ENCODE measurements around the gene IKZF2. TPM values are rescaled to one million over a fixed set of nuclear protein-coding genes. Genes with fewer than 3 reads are reported as not detected.
"Not testable (repeated sequence)": the region's sequence is repeated elsewhere in the genome, so short reads cannot be mapped to it uniquely, and the experiment has no call there.

IKZF2 gene
- total RNA-seq, 1 experiment from 2014 or later, result 0.14 TPM

DNA sequence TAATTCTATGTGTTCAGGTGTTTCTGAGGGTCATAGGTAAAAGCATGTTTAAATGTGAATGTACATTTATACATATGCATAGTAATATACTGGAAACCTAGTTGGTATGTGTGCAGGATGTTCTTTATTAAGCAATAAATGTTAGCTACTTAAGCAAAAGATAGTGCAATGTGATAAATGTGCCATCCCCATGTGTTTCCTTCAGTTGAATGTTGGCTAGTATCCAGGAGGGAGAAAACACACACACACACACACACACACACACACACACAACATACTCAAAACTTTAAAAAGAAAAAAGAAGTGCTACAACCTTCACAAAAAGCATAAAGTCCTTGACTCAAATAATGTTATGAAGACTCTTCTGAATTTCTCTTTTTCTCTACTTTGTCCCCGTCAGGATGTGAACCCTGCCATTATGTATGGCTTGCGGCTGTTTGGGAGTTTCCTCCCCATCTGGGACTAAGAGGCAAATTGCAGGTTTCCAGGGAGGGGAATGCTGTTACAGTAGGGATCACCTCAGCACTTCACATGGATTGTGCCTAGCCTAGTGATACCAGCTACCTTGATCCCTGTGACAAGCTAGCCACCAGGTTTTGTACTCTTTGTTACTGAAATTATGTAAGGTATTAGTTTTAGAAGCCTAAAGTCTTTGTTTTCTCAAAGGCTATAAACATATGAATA lies 82.6 kb downstream of the IKZF2 start:
- no peak for DNase-seq (ENCODE audit: low read depth)
- in situ Hi-C loops (cut with HindIII; ENCODE audit: low pct_unique_long_range_greater_than_20kb, low sequenced_read_pairs), result no loop called here

DNA sequence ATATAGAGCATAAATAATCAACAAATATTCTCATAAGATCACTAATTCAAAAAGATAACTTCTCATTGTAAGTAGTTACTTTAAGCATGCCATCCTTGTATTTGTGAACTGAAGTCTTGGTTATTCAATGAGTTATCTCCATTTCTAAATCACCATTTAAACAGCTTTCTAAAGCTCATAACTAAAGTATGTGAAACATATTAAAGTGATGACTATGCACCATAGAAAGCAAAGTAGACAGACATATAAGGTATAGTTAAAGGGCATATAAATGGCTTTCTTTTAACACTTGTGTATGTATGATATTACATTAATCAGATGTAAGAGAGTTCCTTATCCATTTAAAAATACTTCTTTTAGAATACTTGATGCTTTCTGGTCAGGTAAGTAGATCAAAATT lies 83.5 kb downstream of the IKZF2 start:
- no peak for DNase-seq (ENCODE audit: low read depth)
- in situ Hi-C loops (cut with HindIII; ENCODE audit: low pct_unique_long_range_greater_than_20kb, low sequenced_read_pairs), result no loop called here

DNA sequence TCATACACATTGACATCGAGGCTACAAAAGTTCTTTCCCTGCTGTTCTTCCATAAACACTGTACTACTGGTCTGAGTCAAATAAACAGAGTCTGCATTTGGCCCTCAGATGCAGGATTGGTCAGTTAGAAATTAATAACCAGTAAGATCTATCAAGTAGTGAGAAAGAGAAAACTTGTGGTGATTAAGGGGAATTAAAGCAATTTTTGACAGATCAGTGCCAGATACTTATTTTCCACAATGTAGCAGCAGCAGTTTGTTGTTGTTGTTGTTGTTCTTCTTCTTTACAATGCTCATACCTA lies 85.0 kb downstream of the IKZF2 start:
- no peak for DNase-seq (ENCODE audit: low read depth)
- in situ Hi-C loops (cut with HindIII; ENCODE audit: low pct_unique_long_range_greater_than_20kb, low sequenced_read_pairs), result no loop called here

DNA sequence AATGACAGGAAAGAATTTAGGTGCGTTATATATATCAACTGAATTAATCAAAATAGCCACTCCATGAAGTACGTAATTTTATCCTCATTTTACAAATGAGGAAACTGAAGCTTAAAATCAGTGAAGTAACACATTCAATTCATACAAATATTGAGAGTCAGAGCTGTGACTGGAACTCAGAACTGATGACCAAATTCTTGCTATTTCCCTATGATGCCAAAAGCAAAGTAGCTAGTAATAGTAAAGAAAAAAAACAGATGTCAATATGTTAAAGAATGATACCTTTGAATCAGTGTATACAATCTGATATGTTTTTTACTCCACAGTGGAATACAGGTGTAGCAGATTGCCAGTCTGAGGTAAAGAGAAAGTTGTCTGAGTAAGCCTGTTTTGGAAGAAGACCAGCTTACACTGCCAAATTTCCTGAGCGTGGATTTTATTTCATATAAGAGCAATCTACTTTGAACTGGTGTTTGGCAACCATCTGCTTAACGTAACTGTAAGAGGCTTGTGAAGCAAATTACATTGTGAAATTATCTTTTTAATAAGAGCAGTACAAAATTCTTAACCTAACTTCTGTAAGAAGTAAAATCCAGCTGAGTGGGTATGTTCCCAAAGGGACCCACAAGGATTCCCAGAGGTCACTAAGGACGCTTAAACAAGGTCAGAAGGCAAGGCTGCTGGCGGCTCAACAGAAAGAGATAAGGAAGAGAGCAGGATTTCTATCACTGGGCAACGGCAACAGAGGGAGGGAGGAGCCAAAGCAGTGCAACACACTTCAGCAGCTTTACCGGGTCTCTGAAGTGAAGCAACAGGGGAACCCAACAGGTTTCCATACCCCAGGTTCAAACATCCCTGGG lies 85.6 kb downstream of the IKZF2 start:
- DNase-seq (ENCODE audit: low read depth), result no peak
- in situ Hi-C loops (cut with HindIII; ENCODE audit: low pct_unique_long_range_greater_than_20kb, low sequenced_read_pairs), result no loop called here

DNA sequence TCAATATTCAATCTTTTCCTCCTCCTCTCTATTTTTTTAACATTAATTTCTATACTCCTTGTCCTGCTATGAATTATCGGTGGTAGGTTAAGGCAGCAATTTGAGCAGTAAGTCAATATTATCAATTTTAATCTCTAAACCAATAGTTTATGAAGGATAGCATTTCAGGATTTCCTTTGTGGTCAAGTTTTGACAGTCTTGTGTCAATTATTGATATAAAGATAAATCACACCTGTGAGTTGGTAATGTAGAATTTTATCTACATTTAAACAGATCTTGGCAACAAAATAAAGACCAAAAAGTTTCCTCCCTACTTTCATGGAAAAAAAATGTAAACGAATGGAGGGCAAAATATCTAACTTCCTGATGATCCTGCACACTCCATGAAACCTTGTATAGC lies 87.3 kb downstream of the IKZF2 start:
- no peak for DNase-seq (ENCODE audit: low read depth)
- in situ Hi-C loops (cut with HindIII; ENCODE audit: low pct_unique_long_range_greater_than_20kb, low sequenced_read_pairs), result no loop called here

DNA sequence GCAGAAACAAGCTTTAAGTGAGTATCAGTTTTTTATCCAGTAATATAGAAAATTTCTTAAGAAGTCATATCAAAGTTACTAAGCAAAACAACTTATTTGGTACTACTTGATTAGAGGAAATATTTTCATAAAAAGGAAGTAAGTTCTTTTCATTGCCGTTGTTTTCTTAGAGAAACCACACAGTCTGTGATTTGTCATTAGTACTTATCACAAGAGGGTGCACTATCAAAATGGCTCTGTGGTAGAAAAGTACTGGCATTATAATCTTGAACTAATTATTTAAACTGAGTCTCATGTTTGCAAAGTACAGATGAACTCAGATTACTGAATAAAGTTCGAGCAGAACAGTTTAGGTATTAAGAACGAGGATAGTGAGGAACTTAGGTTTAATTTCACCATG lies 93.4 kb downstream of the IKZF2 start:
- in situ Hi-C loops (cut with HindIII; ENCODE audit: low pct_unique_long_range_greater_than_20kb, low sequenced_read_pairs), result no loop called here
- no peak for DNase-seq (ENCODE audit: low read depth)

DNA sequence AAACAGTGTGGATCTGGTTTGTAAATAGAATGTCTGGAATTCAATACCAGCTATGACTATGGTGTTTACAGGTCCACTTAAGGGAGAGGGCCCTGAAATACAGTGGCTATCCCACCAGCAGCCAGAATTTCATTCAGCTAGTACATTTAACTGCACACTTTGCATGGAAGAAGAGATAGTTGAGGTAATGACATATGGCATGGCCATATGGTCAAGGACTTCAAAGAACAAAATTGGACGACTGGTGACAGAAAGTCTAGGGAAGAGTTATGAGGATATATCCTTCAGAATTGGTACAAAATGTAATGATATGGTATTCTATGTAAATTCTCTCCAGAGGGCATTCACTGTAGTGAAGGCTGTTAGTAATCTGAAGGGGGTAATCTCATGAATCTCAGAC lies 105.0 kb downstream of the IKZF2 start:
- in situ Hi-C loops (cut with HindIII; ENCODE audit: low pct_unique_long_range_greater_than_20kb, low sequenced_read_pairs), result no loop called here
- no peak for DNase-seq (ENCODE audit: low read depth)

DNA sequence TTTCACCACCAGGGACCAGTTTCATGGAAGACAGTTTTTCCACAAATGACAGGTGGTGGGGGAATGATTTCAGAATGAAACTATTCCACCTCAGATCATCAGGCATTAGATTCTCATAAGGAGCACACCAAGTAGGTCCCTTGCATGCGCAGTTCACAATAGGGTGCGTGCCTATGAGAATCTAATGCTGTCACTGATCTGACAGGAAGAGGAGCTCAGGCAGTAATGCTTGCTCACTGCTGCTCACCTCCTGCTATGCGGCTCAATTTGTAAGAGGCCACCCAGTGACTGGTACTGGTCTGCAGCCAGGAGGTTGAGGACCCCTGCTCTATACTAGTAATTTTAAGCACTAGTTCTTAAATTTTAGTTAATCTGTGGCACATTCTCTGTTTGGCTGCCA lies 107.8 kb downstream of the IKZF2 start:
- in situ Hi-C loops (cut with HindIII; ENCODE audit: low pct_unique_long_range_greater_than_20kb, low sequenced_read_pairs), result no loop called here

DNA sequence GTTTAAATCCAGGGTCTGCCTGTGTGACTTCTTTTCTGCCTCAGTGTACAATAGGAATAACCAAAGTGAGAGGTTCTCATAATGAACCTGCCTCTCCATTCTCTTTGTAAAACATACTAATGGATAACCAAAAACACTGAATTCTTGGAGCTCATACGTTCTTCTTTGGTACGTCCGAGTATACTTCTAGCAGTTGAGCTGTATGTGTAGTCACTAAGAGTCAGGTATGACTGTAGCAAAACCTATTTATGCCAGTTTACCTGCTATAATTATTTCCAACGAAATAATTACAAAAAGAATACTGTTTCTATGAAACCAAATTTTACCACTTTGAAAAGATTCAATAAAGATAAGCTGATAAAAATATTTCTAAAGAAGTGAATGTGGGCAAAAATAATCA lies 109.2 kb downstream of the IKZF2 start:
- no peak for DNase-seq (ENCODE audit: low read depth)
- in situ Hi-C loops (cut with HindIII; ENCODE audit: low pct_unique_long_range_greater_than_20kb, low sequenced_read_pairs), result no loop called here

More for the DNA sequence above, 107.8 kb downstream of the IKZF2 start:
- DNase-seq (ENCODE audit: low read depth), result no peak

DNA sequence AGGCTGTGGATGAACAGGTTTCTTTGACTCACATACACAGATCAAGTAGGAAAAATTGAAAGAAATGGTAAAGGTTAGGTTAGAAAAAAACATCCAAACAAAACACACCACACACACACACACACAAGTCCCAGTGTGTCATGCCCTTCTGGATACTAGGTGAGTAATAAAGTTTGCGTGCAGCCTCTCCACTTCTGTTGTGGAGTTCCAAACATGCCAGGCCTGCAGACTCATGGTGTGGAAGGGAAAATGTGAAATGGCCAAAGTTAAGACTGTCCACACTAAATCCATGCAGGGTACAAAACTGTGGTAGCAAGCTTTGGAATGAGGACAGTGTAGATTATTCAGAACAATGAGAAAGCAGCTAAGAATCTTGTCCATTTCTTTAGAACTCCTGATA lies 114.6 kb downstream of the IKZF2 start:
- DNase-seq (ENCODE audit: low read depth), result no peak
- in situ Hi-C loops (cut with HindIII; ENCODE audit: low pct_unique_long_range_greater_than_20kb, low sequenced_read_pairs), result no loop called here

DNA sequence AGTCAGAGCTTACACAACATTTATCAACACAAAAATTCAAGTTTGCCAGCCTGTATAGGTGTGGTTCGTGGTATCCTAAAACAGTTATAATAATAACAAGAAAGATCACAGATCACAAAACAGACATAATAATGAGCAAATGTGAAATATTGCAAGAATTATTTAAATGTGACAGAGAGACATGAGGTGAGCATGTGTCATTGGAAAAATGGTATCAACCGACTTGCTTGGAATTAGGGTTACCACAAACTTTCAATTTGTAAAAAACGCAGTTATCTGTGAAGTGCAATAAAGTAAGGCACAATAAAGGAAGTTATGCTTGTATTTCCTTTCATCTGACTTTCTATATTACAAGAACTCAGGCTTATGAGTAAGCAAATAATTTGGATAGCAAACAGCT lies 116.8 kb downstream of the IKZF2 start:
- in situ Hi-C loops (cut with HindIII; ENCODE audit: low pct_unique_long_range_greater_than_20kb, low sequenced_read_pairs), result no loop called here

DNA sequence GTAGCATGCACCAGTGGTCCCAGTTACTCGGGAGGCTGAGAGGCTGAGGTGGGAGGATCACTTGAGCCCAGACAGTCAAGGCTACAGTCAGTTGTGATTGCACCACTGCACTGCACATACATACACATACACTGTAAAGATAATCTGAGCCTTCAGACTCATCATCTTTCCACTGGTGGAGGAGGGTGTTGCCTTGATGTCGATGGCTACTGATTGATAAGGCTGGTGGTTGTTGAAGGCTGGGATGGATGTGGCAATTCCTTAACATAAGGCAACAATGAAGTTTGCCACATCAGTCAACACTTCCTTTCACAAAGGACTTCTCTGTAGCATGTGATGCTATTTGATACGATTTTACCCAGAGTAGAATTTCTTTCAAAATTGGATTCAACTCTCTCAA lies 118.8 kb downstream of the IKZF2 start:
- in situ Hi-C loops (cut with HindIII; ENCODE audit: low pct_unique_long_range_greater_than_20kb, low sequenced_read_pairs), result no loop called here
- DNase-seq (ENCODE audit: low read depth), result no peak

More for the DNA sequence above, 116.8 kb downstream of the IKZF2 start:
- DNase-seq (ENCODE audit: low read depth), result no peak

DNA sequence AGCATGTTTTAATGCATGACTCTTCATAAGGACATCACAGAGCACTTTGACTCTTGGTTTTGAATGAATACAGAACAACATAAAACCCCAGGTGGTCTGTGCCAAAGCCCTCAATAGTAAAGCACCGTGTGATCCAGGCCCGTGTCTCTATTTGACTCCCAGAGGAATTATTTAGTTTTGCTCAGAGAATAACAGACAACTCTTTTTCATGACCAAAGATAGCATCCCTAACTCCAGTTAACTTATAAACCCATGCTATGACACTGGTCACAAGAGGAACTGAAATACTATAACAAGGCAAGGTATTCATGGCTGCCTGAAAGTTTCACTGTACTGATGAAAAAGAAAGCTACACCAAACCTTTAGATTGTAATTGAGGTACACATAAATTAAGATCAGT lies 128.4 kb downstream of the IKZF2 start:
- in situ Hi-C loops (cut with HindIII; ENCODE audit: low pct_unique_long_range_greater_than_20kb, low sequenced_read_pairs), result no loop called here
- no peak for DNase-seq (ENCODE audit: low read depth)

DNA sequence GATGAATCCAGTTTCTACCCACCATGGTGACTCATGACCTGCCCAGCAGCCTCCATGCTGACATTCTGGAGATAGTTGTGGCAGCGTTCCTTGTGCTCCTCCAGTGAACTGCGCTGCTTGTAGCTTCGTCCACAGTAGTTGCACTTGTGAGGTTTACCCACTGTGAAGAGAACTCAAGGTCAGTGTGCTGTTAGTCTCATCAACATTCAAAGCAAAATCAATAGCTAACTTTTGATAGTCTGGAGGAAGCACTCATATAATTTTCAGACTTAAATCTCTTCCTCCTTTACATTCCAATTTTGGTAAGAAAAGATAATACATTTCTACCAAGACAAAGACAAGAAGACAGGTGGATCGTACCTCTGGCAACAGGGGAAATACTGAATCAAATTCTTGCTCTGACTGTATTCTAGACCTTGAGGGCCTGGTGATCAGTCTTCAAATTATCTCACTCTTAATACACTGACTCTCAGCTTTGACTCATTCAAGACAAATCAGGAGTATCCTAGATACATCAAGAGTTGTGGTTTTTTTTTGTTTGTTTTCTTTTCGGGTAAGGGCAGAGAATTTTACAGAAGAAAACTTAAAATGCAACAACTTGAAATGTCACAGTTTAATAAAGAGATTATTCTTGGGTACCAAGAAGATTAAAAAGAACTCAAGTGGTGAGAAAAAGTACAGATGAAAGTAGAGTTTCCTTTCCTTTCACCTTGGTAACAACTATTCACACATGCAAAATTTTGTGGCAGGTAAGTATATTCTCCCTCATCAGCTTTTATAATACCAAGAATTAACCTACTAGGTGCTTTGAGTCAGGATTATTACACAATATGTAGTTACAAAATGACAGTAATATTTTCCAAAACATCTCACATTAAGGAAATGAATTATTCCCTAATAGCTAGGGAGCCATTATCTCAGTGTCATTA lies 129.2 kb downstream of the IKZF2 start:
- DNase-seq (ENCODE audit: low read depth), result no peak
- in situ Hi-C loops (cut with HindIII; ENCODE audit: low pct_unique_long_range_greater_than_20kb, low sequenced_read_pairs), result no loop called here

DNA sequence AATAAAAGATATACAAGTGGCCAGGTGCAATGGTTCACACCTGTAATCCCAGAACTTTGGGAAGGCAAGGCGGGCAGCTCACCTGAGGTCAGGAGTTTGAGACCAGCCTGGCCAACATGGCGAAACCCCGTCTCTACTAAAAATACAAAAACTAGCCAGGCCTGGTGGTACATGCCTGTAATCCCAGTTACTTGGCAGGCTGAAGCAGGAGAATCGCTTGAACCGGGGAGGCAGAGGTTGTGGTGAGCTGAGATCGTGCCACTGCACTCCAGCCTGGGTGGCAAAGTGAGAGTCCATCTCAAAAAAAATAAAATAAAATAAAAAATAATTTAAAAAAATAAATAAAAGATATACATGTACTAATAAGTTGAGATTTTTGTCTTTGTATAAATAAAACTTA lies 130.5 kb downstream of the IKZF2 start:
- DNase-seq (ENCODE audit: low read depth); in situ Hi-C loops (cut with HindIII; ENCODE audit: low pct_unique_long_range_greater_than_20kb, low sequenced_read_pairs): not testable (repeated sequence)

DNA sequence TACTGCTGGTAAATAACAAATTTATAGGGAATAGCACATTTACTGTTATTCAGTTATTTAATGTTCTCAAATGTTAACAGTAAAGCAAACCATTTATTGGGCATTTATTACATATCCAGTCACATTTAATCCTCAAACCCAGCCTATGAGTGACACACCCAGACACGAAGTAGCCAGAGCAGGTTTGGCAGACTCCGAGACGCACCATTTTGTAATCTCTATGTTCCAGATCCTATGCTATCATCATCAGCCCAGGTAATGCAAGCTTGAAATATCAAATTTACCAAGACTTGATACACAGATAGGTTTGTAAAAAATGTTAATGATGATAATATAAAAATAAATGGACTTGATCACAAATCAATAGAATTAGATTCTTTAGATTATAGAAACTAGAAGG lies 131.1 kb downstream of the IKZF2 start:
- in situ Hi-C loops (cut with HindIII; ENCODE audit: low pct_unique_long_range_greater_than_20kb, low sequenced_read_pairs), result no loop called here
- no peak for DNase-seq (ENCODE audit: low read depth)

DNA sequence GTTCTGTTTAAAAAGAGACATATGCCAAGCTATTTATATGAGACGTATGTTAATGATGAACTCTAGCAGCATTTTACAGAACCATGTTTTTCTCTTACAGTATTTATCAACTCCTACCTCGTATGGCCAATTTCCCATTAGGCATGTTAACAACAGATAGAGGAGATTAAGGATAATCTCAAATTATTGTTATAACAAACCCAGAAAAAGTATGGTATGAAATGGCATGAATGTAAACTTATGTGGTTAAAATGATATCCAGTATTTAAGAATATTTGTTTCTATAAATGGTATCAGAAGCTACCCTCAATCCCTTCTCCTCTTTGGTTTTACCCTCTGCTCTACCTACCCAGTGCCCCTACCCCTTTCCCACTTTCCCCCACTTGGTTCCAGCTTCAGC lies 132.0 kb downstream of the IKZF2 start:
- in situ Hi-C loops (cut with HindIII; ENCODE audit: low pct_unique_long_range_greater_than_20kb, low sequenced_read_pairs), result no loop called here
- DNase-seq (ENCODE audit: low read depth), result no peak

DNA sequence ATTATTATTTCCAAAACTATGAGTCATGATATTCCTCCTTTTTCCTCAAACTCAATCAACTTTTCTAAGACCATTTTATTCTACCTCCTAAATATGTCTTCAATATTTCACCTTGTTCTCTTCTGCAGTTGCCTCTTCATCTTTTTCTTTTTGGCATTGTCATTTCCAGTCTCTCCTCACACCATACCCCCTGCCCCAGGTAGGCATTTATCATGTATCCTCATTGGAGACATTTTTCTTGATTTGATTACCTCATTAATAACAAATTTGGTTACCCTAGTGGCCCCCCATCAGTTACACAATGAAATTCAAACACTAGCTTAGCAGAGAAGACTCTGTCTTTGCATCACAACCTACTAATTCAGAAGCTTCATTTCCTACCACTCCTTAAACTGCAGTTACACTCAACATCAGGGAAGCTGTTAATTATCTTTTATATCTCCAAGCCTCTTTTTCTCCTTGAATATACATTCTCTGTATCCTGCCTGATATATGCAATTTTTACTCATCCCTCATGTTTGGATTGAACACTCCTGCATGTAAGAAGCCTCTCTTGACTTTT lies 133.0 kb downstream of the IKZF2 start:
- in situ Hi-C loops (cut with HindIII; ENCODE audit: low pct_unique_long_range_greater_than_20kb, low sequenced_read_pairs), result no loop called here
- DNase-seq (ENCODE audit: low read depth), result no peak

DNA sequence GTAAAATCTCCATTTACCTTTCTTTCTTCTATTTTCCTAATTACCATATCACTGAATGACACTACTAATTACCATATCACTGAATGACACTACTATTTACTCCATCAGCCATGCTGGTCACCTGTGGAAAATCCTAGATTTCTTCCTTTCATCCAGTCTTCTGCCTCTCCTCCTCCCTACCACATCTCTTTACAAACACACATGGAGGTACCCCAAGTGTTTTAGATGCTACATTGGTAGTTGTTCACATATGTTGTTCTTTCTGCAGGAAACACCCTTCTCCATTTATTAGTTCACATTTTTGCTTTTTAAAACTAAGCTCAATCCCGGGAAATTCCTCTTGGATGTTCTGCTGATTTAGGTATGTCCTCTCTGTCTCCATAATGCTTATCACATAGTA lies 134.0 kb downstream of the IKZF2 start:
- in situ Hi-C loops (cut with HindIII; ENCODE audit: low pct_unique_long_range_greater_than_20kb, low sequenced_read_pairs), result no loop called here
- no peak for DNase-seq (ENCODE audit: low read depth)
